Astrocyte of the cerebellum (primary cell): ENCODE measurements around the gene INPP5A.

Experiments used
- DNase-seq: peaks from one replicate; pipeline ENCODE4 v3.0.0-alpha.2; 2011; ENCODE audit warnings: low read depth
- H3K4me3 ChIP-seq: 2 replicates; pipeline ENCODE4 v1.5.1; 2011; ENCODE audit warnings: mild to moderate bottlenecking, low read depth, low read length, moderate library complexity
- CTCF ChIP-seq: IDR thresholded peaks from 2 replicates; pipeline ENCODE4 v1.5.1; 2012; ENCODE audit warnings: low read length, low read depth, moderate library complexity, mild to moderate bottlenecking; ENCODE audit errors: missing control alignments
- in situ Hi-C: cut with HindIII; loops from 2 replicates; pipeline ENCODE4 v1.10.0; 2017; ENCODE audit warnings: low sequenced_read_pairs

The INPP5A gene

GRCh38 chr10:132520177-132520811 lies 17.3 kb upstream of the INPP5A start:
- TF ChIP-seq CTCF, result no peak
- DNase-seq, result peak; percentile 68
- no peak overlapping the region for H3K4me3 ChIP-seq
- in situ Hi-C loops, result loop anchor here (5.0 kb wide), 3 partner anchors 47 to 97 kb away; no protein-coding TSS in a partner anchor

GRCh38 chr10:132521041-132521465 lies 16.5 kb upstream of the INPP5A start:
- TF ChIP-seq CTCF, result no peak
- no peak for DNase-seq
- in situ Hi-C loops, result loop anchor here (5.0 kb wide), 3 partner anchors 46 to 96 kb away; no protein-coding TSS in a partner anchor
- no peak overlapping the region for H3K4me3 ChIP-seq

GRCh38 chr10:132521466-132522102 lies 16.0 kb upstream of the INPP5A start:
- no peak for TF ChIP-seq CTCF
- in situ Hi-C loops, result loop anchor here (5.0 kb wide), 3 partner anchors 46 to 96 kb away; no protein-coding TSS in a partner anchor
- DNase-seq, result no peak
- no peak overlapping the region for H3K4me3 ChIP-seq

- no peak for DNase-seq
- in situ Hi-C loops, result loop anchor here (5.0 kb wide), 3 partner anchors 45 to 95 kb away; no protein-coding TSS in a partner anchor
- no peak for TF ChIP-seq CTCF
- H3K4me3 ChIP-seq, result no peak overlapping the region
Measured at GRCh38 chr10:132522521-132523411, 14.8 kb upstream of the INPP5A start.

- in situ Hi-C loops, result loop anchor here (5.0 kb wide), 3 partner anchors 43 to 93 kb away; no protein-coding TSS in a partner anchor
- no peak for TF ChIP-seq CTCF
- H3K4me3 ChIP-seq, result no peak overlapping the region
- no peak for DNase-seq
Measured at GRCh38 chr10:132523561-132524442, 13.8 kb upstream of the INPP5A start.
